Measurements from ENCODE around the gene TRAPPC11.

DNA sequence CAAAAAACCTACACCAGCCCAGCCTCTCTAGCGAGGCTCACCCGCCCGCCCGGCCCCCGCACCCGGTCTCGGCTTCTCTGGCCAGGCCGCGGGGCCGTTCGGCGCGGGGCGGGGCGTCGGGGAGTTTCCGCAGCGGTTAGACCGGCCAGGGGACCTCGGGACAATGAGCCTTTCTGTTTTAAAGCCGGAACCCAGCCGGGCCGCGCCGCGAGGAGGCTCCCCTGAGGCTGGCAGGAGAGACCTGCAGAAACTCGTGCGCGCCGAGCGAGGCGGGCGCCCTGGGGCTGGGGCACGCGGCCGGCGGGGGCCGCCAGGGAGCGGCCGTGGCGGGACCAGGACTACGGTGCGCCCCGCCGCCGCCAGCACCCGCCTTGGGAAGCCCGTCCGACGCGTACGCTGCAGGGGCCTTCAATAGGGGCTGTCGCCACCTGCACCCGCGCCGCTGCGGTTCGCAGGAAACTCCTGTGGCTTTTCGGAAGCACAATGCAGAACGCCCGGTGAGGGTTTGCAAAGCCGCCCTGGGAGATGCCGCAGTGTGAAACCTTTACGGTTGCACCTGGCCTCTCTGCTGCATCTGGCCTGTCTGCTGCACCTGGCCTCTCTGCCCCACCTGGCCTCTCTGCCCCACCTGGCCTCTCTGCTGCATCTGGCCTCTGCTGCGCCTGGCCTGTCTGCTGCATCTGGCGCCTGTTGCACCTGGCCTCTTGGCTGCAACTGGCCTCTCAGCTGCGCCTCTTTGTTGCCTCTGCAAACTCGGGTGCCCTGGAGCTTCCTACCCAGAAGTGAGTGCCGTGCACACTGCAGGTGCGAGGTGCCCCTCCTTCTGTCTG lies 63.9 kb downstream of the TRAPPC11 start:
- no peak for TF ChIP-seq CTCF (IDR thresholded peaks at IDR 0.05)
- TF ChIP-seq POLR2A (IDR thresholded peaks at IDR 0.05), result no peak
